Spinal cord (tissue), 10 donors: ENCODE measurements around the gene BTG2. TPM values are rescaled to one million over a fixed set of nuclear protein-coding genes. Genes with fewer than 3 reads are reported as not detected.
A peak's percentile ranks its signal among the peaks of the same experiment; 100 is the strongest.

Source experiments
- DNase-seq, 6 donors: peaks; one replicate each; pipeline versions ENCODE4 v3.0.0 to v3.0.0-alpha.2; 2013 to 2015; ENCODE audit warnings: low spot score in 6 of 6, low read depth in 4 of 6
- H3K27ac ChIP-seq: one replicate; pipeline ENCODE4 v1.5.1; 2013; ENCODE audit warnings: low read depth, low read length, control low read depth
- H3K27me3 ChIP-seq: one replicate; pipeline ENCODE4 v1.6.1; 2013; ENCODE audit warnings: low read length; ENCODE audit not compliant: control insufficient read depth, insufficient read depth
- H3K36me3 ChIP-seq: one replicate; pipeline ENCODE4 v1.6.1; 2013; ENCODE audit warnings: low read length; ENCODE audit not compliant: control insufficient read depth, insufficient read depth
- H3K4me1 ChIP-seq: one replicate; pipeline ENCODE4 v1.6.1; 2013; ENCODE audit warnings: low read length; ENCODE audit not compliant: control insufficient read depth, insufficient read depth
- H3K4me3 ChIP-seq: one replicate; pipeline ENCODE4 v1.5.1; 2013; ENCODE audit warnings: low read depth, low read length, control low read depth
- H3K9me3 ChIP-seq: one replicate; pipeline ENCODE4 v1.6.1; 2013; ENCODE audit warnings: low read length; ENCODE audit not compliant: control insufficient read depth, insufficient read depth
- WGBS: methylation state at CpG from one replicate; pipeline ENCODE4 v1.1.5; 2013; ENCODE audit warnings: missing lambda C conversion rate; ENCODE audit not compliant: insufficient coverage; 5-methylcytosine and 5-hydroxymethylcytosine counted together
- polyA plus RNA-seq, 2 donors: library from polyadenylated mRNA; unstranded; fragments of 120-200 nt; gene quantifications; one replicate each; pipeline ENCODE4 v1.2.1, GENCODE V29; 2013; ENCODE audit not compliant: insufficient read length in 2 of 2
- total RNA-seq, 2 donors: library from RNA; depleted of rRNA in 1 of 2; stranded (reverse); fragments of 120-200 nt in 1 of 2; fragments of >200 nt in 1 of 2; gene quantifications; one replicate each; pipeline versions ENCODE4 v1.2.3 to v1.2.4, GENCODE V29; 2013 to 2014
- donor health status: healthy.

The BTG2 gene
- total and polyA plus RNA-seq, 4 donors = 28.4 to 39.5 (median 38.1) TPM

DNA sequence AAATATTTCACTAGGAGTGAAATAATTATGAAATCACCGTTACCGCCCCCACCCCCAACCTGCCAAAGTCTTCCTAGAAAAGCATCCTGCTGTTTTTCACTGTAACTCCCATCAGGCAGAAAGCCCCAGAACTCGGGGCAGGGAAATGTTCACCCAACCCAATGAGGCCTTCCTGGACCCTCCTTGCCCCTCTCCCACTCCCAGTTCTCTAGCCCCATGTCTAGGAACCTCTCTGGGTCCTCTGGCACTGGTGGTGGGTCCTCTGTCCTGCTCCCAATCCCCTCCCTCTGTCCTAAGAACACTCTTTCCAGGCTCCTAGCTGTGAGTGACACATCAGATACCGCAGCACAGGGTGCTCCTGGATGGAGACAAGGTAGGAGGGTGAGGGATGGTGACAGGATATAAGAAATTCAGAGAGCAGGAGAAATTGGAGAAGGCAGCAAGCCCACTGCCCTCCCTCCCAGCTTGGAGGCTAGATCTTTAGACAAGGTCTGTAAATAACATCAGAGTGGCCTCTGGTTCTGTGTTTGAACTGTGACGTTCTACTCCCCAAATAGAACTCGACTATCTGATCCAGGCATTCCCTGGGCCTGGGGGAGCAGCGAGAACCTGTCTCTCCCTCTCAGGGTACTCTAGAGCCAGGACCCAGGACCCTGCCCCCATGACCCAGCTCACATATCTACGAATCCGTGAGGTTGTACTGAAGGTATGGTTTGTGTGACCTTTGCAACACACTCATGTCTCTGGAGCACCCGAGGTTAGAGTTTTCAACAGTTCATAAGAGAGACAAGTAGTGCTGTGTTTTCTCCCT lies 23.3 kb upstream of the BTG2 start:
- no peak for DNase-seq
- no peak overlapping the region for H3K27ac ChIP-seq
- H3K27me3 ChIP-seq = no peaks in the 10 kb centered on the region
- no peaks in the 10 kb centered on the region for H3K36me3 ChIP-seq
- peaks cover 46% of the 10 kb centered on the region for H3K4me1 ChIP-seq
- H3K4me3 ChIP-seq = no peak overlapping the region
- H3K9me3 ChIP-seq = no peaks in the 10 kb centered on the region
- WGBS = 65% methylated on average over 2 of the region's 10 CpGs

DNA sequence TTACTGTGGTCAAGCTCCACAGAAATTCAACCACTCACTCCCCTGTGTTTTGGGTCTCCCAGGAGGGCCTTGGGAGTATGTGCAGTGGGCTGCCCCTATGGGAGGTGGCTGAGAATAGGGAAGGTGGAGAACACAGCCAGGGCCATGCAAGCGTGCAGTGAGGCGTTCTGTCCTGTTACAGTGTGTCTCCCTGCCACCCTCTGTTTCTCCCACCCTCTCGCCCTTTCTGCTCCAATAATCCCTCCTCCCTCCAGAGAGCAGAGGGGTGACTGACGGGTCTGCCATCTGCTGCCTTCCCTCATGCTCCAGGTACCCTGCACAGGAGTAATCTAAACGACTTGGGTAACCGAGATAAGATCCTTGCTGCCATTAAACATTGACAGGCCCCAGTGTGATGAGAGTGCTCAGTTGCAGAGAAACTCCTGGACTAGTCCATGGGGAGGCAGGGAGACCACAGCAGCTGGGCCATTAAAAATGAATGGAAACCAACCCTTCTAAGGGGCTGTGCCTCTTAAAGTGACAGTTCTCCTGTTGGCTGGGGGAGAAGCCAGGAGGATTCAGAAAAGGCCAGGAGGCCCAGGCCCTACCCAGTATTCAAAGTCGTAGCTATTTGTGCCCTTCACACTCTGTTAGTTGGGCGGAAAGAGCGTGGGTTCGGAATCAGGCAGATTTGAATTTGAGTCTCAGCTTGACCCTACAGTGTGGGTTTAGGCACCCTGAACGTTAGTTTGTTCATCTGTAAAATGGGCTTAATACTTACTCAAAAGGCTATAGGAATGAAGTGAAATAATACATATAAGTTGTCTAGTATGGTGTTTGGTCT lies 22.4 kb upstream of the BTG2 start:
- Histone ChIP-seq H3K9me3 (no peaks in the 10 kb centered on the region), H3K36me3 (no peaks in the 10 kb centered on the region), H3K4me1 (peaks cover 46% of the 10 kb centered on the region), H3K4me3 (no peak overlapping the region), H3K27me3 (no peaks in the 10 kb centered on the region), H3K27ac (no peak overlapping the region)
- peak in 1 of 6 donors; percentile 42 for DNase-seq
- WGBS = 73% methylated on average over 8 of the region's 11 CpGs

DNA sequence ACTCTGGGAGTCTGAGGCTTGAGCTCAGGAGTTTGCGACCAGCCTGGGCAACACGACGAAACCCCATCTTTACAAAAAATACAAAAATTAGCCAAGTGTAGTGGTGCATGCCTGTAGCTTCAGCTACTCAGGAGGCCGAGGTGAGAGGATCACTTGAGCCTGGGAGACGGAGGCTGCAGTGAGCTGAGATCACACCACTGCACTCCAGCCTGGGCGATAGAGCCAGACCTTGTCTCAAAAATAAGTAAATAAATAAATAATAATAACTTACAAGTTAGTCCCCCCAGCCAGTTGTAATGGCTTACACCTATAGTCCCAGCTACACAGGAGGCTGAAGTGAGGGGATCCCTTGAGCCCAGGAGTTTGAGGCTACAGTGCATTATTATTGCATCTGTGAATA lies 21.7 kb upstream of the BTG2 start:
- no peak for DNase-seq
- Histone ChIP-seq H3K27me3 (no peaks in the 10 kb centered on the region), H3K4me1 (peaks cover 39% of the 10 kb centered on the region), H3K9me3 (no peaks in the 10 kb centered on the region), H3K4me3 (no peak overlapping the region), H3K27ac (no peak overlapping the region), H3K36me3 (no peaks in the 10 kb centered on the region)
- 95% methylated on average over 3 of the region's 6 CpGs for WGBS

DNA sequence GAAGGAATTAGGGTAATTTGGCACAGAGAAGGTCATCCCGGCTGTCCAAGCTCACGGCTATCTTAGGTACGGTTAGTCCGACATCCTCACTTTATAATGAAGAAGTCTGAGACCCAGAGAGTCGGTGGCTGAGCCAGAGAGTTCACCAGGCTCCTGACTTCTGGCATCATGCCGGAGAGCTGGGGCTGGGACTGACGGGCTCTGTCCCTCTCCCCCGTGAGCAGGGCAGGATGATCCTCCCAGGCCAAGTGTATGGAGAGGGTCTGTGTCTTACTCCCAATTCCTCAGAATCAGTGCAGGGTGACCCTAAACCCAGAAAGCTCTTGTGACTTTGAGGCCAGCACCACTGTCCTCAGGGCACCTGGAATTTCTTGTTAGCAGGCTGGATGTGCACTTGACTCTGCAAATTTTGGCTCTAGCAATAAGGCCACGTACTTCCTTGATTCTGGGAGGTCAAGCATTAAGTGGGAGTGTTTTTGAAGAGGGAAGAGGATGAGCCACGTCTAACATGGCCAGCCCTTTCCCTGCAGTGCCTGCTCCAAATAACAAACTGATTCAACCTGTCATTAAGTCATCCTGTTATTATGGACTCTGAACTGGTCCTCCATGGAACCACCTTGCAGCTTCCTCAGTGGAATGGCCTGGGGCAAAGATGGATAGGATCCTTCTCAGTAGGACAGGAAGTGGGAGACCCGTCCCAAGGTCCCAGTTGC lies 20.8 kb upstream of the BTG2 start:
- H3K36me3 ChIP-seq = no peaks in the 10 kb centered on the region
- no peak overlapping the region for H3K4me3 ChIP-seq
- no peaks in the 10 kb centered on the region for H3K27me3 ChIP-seq
- no peaks in the 10 kb centered on the region for H3K9me3 ChIP-seq
- WGBS = 85% methylated on average over 8 of the region's 11 CpGs
- no peak overlapping the region for H3K27ac ChIP-seq
- no peak for DNase-seq
- H3K4me1 ChIP-seq = peaks cover 37% of the 10 kb centered on the region

DNA sequence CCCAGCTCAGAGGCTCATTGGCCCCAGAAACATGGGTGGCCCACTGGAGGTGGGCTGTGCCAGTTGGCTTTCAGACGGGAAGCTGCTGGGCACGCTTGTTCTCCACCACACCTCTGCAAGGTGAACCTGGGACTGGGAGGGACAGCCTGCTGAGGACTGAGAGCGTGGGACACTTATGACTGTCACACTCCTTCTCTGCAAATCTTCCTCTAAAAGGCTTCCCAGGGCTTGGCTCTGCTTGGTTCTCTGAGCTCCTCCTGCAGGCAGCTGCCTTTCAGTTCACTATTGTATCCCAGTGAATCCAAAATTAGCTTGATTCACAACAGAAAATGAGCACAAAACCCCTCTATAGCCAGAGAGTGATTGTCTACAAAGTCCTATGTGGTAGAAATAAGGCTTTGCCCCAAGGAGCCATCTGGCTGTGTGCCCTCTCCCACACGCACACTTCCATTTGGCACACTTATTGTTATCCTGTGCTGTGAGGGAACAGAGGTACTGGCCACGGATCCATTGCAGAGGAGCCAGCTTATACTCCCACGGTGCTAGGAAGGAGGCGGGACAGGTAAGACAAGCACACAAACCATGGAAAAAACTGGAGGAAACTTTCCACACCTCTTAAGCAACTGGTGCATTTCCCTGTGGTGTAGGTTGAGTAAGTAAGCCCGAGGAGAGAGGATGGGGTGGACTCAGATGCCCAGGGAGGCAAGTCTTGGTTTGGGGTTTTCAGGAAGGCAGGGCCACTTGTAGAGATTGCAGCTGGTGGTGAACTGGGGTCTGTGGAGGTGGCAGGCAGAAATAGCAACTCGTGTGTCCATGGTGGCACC lies 18.9 kb upstream of the BTG2 start:
- Histone ChIP-seq H3K27ac (peak overlapping the region; percentile 80), H3K4me1 (peaks cover 54% of the 10 kb centered on the region), H3K27me3 (no peaks in the 10 kb centered on the region), H3K36me3 (no peaks in the 10 kb centered on the region), H3K9me3 (no peaks in the 10 kb centered on the region), H3K4me3 (no peak overlapping the region)
- peak in 1 of 6 donors; percentile 62 for DNase-seq
- 49% methylated on average over 4 of the region's 9 CpGs for WGBS

DNA sequence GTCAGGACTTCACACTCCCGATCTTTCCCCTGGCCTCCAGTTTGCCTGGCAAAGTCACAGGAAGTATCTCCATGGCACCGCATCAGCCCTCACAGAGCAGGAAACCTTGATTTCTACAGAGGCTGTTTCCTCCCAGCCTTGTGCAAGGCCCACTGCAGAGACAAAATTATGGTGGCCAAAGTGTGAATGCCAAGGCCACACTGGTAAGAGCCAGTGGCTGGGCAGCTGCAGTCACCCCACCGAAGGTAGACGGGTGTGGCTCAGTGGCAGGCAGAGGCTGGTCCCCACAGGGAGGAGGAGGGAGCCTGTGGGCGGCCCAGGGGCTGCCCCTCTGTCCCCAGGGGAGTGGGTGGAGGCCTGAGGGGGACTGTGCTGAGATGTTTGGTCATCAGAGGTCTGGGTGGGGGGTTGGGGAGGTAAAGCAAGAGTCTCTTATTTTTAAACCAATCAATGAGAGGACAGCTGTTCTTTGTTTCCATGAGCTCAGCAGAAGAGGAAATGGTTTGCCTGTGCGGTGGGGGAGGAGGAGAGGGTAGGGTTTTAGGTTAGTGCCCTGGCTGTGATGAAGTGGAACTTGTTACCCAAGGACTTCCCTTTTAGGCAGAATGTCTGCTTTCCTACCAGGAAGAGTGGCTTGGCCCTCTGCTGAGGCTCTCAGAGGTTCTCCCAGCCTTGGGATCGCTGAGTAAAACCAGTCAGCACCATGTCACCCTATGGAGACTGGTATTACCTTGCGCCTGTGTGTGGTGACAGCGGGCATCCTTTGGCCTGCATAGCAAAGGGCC lies 18.0 kb upstream of the BTG2 start:
- Histone ChIP-seq H3K4me1 (peaks cover 59% of the 10 kb centered on the region), H3K27me3 (no peaks in the 10 kb centered on the region), H3K36me3 (no peaks in the 10 kb centered on the region), H3K4me3 (no peak overlapping the region), H3K27ac (peak overlapping the region; percentile 80), H3K9me3 (no peaks in the 10 kb centered on the region)
- WGBS = 74% methylated on average over 7 of the region's 9 CpGs
- no peak for DNase-seq

DNA sequence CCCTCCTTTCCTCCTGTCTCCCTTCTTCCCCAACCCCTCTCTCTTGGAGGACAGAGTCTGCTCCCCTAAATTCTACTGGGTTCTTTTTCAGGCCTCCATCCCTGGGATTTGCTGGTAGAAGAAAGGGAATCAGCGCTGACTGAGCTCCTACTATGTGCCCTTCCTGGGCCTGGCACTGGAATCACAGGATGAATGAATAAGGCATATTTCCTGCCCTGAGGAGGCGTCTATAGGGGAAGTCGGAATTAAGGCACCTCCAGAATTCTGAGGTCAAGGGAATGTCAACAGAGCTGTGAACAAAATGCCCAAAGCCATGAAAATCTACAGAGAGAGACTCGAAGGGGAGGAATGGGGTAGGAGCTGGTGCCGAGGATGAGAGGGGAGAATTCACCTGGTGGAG lies 17.4 kb upstream of the BTG2 start:
- Histone ChIP-seq H3K27ac (peak overlapping the region; percentile 25), H3K27me3 (no peaks in the 10 kb centered on the region), H3K4me3 (no peak overlapping the region), H3K9me3 (no peaks in the 10 kb centered on the region), H3K36me3 (no peaks in the 10 kb centered on the region), H3K4me1 (peaks cover 54% of the 10 kb centered on the region)
- WGBS = 91% methylated on average over 5 of the region's 5 CpGs
- no peak for DNase-seq

DNA sequence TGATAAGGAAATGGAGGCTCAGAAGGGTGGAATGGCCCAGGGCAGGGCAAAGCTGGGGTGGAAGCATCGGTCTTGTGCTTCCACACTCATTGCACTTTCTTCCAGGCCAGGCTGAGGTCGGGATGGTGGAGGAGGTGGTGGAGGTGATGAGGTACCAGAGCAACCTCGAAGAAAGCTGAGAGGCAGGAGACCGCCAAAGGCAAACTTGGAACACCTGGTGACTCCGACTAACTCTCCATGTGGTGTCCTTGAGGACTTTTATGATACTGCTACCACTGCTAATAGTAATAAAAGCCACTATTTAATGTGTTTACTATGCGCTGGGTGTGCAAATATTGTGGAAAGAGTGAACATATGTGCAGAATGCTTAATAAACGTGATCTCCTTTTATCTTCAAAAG lies 16.9 kb upstream of the BTG2 start:
- no peak overlapping the region for H3K27ac ChIP-seq
- H3K36me3 ChIP-seq = no peaks in the 10 kb centered on the region
- WGBS = 68% methylated on average over 5 of the region's 7 CpGs
- no peaks in the 10 kb centered on the region for H3K27me3 ChIP-seq
- no peak overlapping the region for H3K4me3 ChIP-seq
- H3K9me3 ChIP-seq = no peaks in the 10 kb centered on the region
- H3K4me1 ChIP-seq = peaks cover 51% of the 10 kb centered on the region
- no peak for DNase-seq
